ENCODE measurements around the gene MUCL1. TPM values are rescaled to one million over a fixed set of nuclear protein-coding genes. Genes with fewer than 3 reads are reported as not detected.

MUCL1 gene
- total and polyA plus RNA-seq, 2 donors (not counting 1 experiment from before 2014, with no cell fraction given), result not detected

DNA sequence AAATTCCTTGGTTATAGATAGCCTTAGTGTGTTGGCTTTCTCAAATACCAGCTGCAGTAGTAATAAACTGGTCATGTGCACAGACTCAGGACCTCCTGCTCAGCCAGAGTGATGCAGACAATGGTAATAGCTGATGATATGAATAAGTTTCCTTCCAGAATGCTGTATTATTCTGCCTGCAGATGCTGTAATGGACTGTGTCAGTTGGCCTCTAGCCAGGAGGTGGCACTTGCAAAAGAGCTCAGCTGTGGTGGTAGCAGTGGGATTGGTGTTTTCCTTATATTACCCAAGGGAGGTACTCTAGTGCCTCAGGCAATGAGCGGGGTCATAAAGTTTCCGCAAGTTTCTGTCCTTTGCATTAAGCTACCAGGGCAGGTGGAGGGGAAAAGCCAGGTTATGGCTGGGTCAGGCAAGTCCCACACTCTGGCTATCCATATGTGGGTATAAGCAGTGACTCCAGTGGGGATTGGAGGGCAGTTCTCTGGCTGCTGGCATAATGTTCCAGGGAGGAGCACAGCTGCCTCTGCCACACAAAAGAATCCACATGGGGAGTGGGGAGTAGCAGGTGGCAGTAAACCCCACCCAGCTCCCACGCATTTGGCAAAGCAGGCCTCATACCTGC, 14.0 kb upstream of the MUCL1 start:
- Histone ChIP-seq H3K79me2 (ENCODE audit: control insufficient read depth, insufficient read depth, low read length) (no peaks in the 10 kb centered on the region), H3K27me3 (replicated peaks in 1 of 4; ENCODE audit: control extremely low read depth in 1 of 4, control insufficient read depth in 3 of 4, insufficient read depth in 4 of 4, low read length in 3 of 4) (peaks cover 0 to 17% (median 0%) of the 10 kb centered on the region in 4 experiments), H3K4me2 (replicated peaks; ENCODE audit: low read depth, low read length, poor library complexity, severe bottlenecking) (no peak overlapping the region), H2AFZ (ENCODE audit: insufficient read depth, low read depth, low read length, poor library complexity, severe bottlenecking) (no peak overlapping the region), H4K20me1 (ENCODE audit: control insufficient read depth, insufficient read depth, low read length, poor library complexity, severe bottlenecking) (no peaks in the 10 kb centered on the region), H3K9ac (ENCODE audit: low read length) (no peak overlapping the region), H3K9me3 (ENCODE audit: control extremely low read depth in 1 of 3, control insufficient read depth in 2 of 3, insufficient read depth in 1 of 3, low read length in 2 of 3) (peaks cover 0 to 12% (median 11%) of the 10 kb centered on the region in 3 donors), H3K4me3 (ENCODE audit: control extremely low read depth in 1 of 5, extremely low read depth in 1 of 5, insufficient read depth in 1 of 5, low read depth in 2 of 5, low read length in 4 of 5) (no peak overlapping the region), H3K4me1 (ENCODE audit: control insufficient read depth in 2 of 2, insufficient read depth in 2 of 2, low read length in 2 of 2) (no peaks in the 10 kb centered on the region), H3K27ac (ENCODE audit: low read length in 2 of 2) (no peak overlapping the region), H3K36me3 (replicated peaks in 1 of 2; ENCODE audit: control extremely low read depth in 1 of 2, control insufficient read depth in 1 of 2, extremely low read depth in 1 of 2, insufficient read depth in 2 of 2, low read length in 1 of 2) (no peaks in the 10 kb centered on the region)
- intact Hi-C loops (cut with micrococcal nuclease), result no loop called here
- Mint-ChIP-seq H3K27me3 (peaks cover 30% of the 10 kb centered on the region), H3K27ac (no peak overlapping the region), H3K9me3 (ENCODE audit: insufficient read depth) (peaks cover 3% of the 10 kb centered on the region), H3K4me1 (no peaks in the 10 kb centered on the region), H3K4me3 (no peak overlapping the region)
- ChIA-PET POLR2A (no interaction called here), CTCF (no interaction called here)
- TF ChIP-seq, protein P1, sequence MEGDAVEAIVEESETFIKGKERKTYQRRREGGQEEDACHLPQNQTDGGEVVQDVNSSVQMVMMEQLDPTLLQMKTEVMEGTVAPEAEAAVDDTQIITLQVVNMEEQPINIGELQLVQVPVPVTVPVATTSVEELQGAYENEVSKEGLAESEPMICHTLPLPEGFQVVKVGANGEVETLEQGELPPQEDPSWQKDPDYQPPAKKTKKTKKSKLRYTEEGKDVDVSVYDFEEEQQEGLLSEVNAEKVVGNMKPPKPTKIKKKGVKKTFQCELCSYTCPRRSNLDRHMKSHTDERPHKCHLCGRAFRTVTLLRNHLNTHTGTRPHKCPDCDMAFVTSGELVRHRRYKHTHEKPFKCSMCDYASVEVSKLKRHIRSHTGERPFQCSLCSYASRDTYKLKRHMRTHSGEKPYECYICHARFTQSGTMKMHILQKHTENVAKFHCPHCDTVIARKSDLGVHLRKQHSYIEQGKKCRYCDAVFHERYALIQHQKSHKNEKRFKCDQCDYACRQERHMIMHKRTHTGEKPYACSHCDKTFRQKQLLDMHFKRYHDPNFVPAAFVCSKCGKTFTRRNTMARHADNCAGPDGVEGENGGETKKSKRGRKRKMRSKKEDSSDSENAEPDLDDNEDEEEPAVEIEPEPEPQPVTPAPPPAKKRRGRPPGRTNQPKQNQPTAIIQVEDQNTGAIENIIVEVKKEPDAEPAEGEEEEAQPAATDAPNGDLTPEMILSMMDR (IDR thresholded peaks at IDR 0.05), result no peak
- TF ChIP-seq EZH2 (IDR thresholded peaks at IDR 0.05; ENCODE audit: borderline replicate concordance, insufficient read depth, low read depth, low read length, poor library complexity, severe bottlenecking), result no peak
- DNase-seq, result no peak
- no peak for ATAC-seq (ENCODE audit: low read depth)
- 11% methylated on average over 3 of the region's 3 CpGs for WGBS (ENCODE audit: insufficient coverage)

DNA sequence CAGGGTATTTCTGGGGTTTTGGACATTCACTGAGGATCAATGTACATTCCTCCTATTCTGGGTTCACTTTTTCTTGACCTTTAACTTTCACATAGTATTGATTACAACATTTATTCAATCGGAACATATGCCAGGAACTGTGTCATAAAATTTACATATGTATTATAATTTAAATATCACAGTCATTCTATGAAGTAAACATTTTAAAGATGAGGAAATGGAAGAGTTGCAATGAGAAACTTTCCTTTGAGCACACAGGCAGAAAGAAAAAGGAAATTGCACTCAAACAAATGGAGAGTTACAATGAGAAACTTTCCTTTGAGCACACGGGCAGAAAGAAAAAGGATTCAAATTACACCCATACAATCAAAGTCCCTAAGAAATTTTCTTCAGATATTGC, 3.1 kb downstream of the MUCL1 start:
- CTCF ChIA-PET, result interaction anchor here (0.6 to 5.0 kb wide), 3 partner anchors 14 to 214 kb away, joined by 3 to 36 read pairs (median 4); no protein-coding TSS in a partner anchor
- WGBS (ENCODE audit: insufficient coverage), result no CpG with 5 or more reads among the region's 2 CpGs
- Mint-ChIP-seq H3K27me3 (peaks cover 17% of the 10 kb centered on the region), H3K4me1 (no peaks in the 10 kb centered on the region), H3K27ac (no peak overlapping the region), H3K9me3 (ENCODE audit: insufficient read depth) (no peaks in the 10 kb centered on the region), H3K4me3 (no peak overlapping the region)
- Histone ChIP-seq H3K27me3 (replicated peaks in 1 of 4; ENCODE audit: control extremely low read depth in 1 of 4, control insufficient read depth in 3 of 4, insufficient read depth in 4 of 4, low read length in 3 of 4) (peaks cover 0 to 2% (median 1%) of the 10 kb centered on the region in 4 experiments), H3K9ac (ENCODE audit: low read length) (no peak overlapping the region), H3K79me2 (ENCODE audit: control insufficient read depth, insufficient read depth, low read length) (no peaks in the 10 kb centered on the region), H4K20me1 (ENCODE audit: control insufficient read depth, insufficient read depth, low read length, poor library complexity, severe bottlenecking) (no peaks in the 10 kb centered on the region), H3K4me2 (replicated peaks; ENCODE audit: low read depth, low read length, poor library complexity, severe bottlenecking) (no peak overlapping the region), H3K4me3 (ENCODE audit: control extremely low read depth in 1 of 5, extremely low read depth in 1 of 5, insufficient read depth in 1 of 5, low read depth in 2 of 5, low read length in 4 of 5) (no peak overlapping the region), H3K27ac (ENCODE audit: low read length in 2 of 2) (no peak overlapping the region), H2AFZ (ENCODE audit: insufficient read depth, low read depth, low read length, poor library complexity, severe bottlenecking) (no peak overlapping the region), H3K4me1 (ENCODE audit: control insufficient read depth in 2 of 2, insufficient read depth in 2 of 2, low read length in 2 of 2) (no peaks in the 10 kb centered on the region), H3K36me3 (replicated peaks in 1 of 2; ENCODE audit: control extremely low read depth in 1 of 2, control insufficient read depth in 1 of 2, extremely low read depth in 1 of 2, insufficient read depth in 2 of 2, low read length in 1 of 2) (no peaks in the 10 kb centered on the region), H3K9me3 (ENCODE audit: control extremely low read depth in 1 of 3, control insufficient read depth in 2 of 3, insufficient read depth in 1 of 3, low read length in 2 of 3) (no peaks in the 10 kb centered on the region)
- TF ChIP-seq EZH2 (IDR thresholded peaks at IDR 0.05; ENCODE audit: borderline replicate concordance, insufficient read depth, low read depth, low read length, poor library complexity, severe bottlenecking), result no peak
- TF ChIP-seq, protein P1 (IDR thresholded peaks at IDR 0.05), result no peak
- ATAC-seq (ENCODE audit: low read depth), result no peak
- POLR2A ChIA-PET, result no interaction called here
- DNase-seq, result no peak
- intact Hi-C loops (cut with micrococcal nuclease), result no loop called here

All from B cell (primary cell).